Right hindlimb (tissue), 1 donor: ENCODE results near the gene IL4R.
"Not testable (repeated sequence)": the region's sequence is repeated elsewhere in the genome, so short reads cannot be mapped to it uniquely, and the experiment has no call there.

Experiments
- DNase-seq: peaks from one replicate; pipeline ENCODE4 v3.0.0-alpha.2; 2018

IL4R gene

GRCh38 chr16:27313422-27314160 lies at the start of gene IL4R:
Gene IL4R, plus strand, starts transcription at chr16:27313974. Its CDS starts 26,230 bp downstream, at chr16:27340204.
- peak; percentile 77 for DNase-seq

- no peak for DNase-seq
Measured at GRCh38 chr16:27264151-27264550, 49.6 kb upstream of the IL4R start.

GRCh38 chr16:27265982-27266381 lies 47.8 kb upstream of the IL4R start:
- DNase-seq = no peak

GRCh38 chr16:27267037-27267677 lies 46.6 kb upstream of the IL4R start:
- DNase-seq = no peak

GRCh38 chr16:27268376-27269299 lies 45.1 kb upstream of the IL4R start, which contains the start of gene NSMCE1:
Gene NSMCE1, minus strand, starts transcription at chr16:27268772. Its CDS starts 11,202 bp downstream, at chr16:27257570.
- peak; percentile 98 for DNase-seq

GRCh38 chr16:27269300-27270150 lies 44.2 kb upstream of the IL4R start:
- no peak for DNase-seq

GRCh38 chr16:27270349-27270748 lies 43.4 kb upstream of the IL4R start:
- DNase-seq = no peak

- DNase-seq = no peak
Measured at GRCh38 chr16:27272076-27272475, 41.7 kb upstream of the IL4R start.

GRCh38 chr16:27272697-27273096 lies 41.1 kb upstream of the IL4R start:
- DNase-seq = not testable (repeated sequence)

- no peak for DNase-seq
Measured at GRCh38 chr16:27273330-27273669, 40.5 kb upstream of the IL4R start.

GRCh38 chr16:27273670-27274423 lies 39.9 kb upstream of the IL4R start:
- DNase-seq = no peak

GRCh38 chr16:27274424-27274874 lies 39.3 kb upstream of the IL4R start:
- DNase-seq = not testable (repeated sequence)

GRCh38 chr16:27275394-27275793 lies 38.4 kb upstream of the IL4R start:
- no peak for DNase-seq

GRCh38 chr16:27281243-27281642 lies 32.5 kb upstream of the IL4R start:
- DNase-seq = no peak

GRCh38 chr16:27284865-27285675 lies 28.7 kb upstream of the IL4R start:
- DNase-seq = no peak

- DNase-seq = no peak
Measured at GRCh38 chr16:27285676-27286196, 28.0 kb upstream of the IL4R start.

GRCh38 chr16:27286451-27286850 lies 27.3 kb upstream of the IL4R start:
- no peak for DNase-seq

- DNase-seq = no peak
Measured at GRCh38 chr16:27287051-27287811, 26.5 kb upstream of the IL4R start.

- no peak for DNase-seq
Measured at GRCh38 chr16:27287887-27288286, 25.9 kb upstream of the IL4R start.

- DNase-seq = not testable (repeated sequence)
Measured at GRCh38 chr16:27288313-27288712, 25.5 kb upstream of the IL4R start.
